ENCODE measurements around the gene AGAP2. TPM values are rescaled to one million over a fixed set of nuclear protein-coding genes. Genes with fewer than 3 reads are reported as not detected.

Gene AGAP2
- total RNA-seq, 1 experiment from 2014 or later: 2.0 TPM

DNA sequence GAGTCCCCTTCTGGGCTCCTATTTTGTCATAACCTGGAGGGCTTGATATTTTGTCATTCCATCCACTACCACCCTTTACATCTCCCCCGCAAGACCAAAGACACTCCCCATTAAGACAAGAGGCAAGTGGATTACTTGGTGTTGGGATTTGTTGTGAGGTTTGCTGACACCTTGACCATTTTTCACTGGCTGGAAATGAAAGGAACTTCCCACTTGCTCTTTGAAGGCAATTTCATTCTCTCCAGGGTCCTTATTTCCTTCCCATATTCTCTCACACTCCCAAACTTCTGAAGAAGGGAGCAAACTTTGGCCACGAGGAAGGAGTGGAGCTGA, 14.9 kb downstream of the AGAP2 start:
- peaks cover 60% of the 10 kb centered on the region for H3K27me3 Mint-ChIP-seq (ENCODE audit: low read depth)
- H3K27ac Mint-ChIP-seq: no peak overlapping the region
- no peak for DNase-seq (ENCODE audit: low spot score)
- peaks cover 9% of the 10 kb centered on the region for H3K36me3 Mint-ChIP-seq
- peaks cover 15% of the 10 kb centered on the region for H3K4me1 Mint-ChIP-seq
- no peak overlapping the region for H3K4me3 Mint-ChIP-seq
- no peaks in the 10 kb centered on the region for H3K9me3 Mint-ChIP-seq
- no peak for ATAC-seq
- ChIA-PET CTCF (interaction anchor here (0.6 to 5.8 kb wide), 4 partner anchors 12 to 140 kb away, joined by 3 to 146 read pairs (median 4); partner anchors contain the start of genes AGAP2 and B4GALNT1), POLR2A (no interaction called here)
- TF ChIP-seq E2F5 (CRISPR knock-in tag; IDR thresholded peaks at IDR 0.05) (no peak), E2F4 (CRISPR knock-in tag; IDR thresholded peaks at IDR 0.05; ENCODE audit: borderline replicate concordance, low read depth) (no peak), ERG (CRISPR knock-in tag; IDR thresholded peaks at IDR 0.05) (no peak), CDX4 (CRISPR knock-in tag; IDR thresholded peaks at IDR 0.05; ENCODE audit: borderline replicate concordance) (no peak), ETV6 (CRISPR knock-in tag; IDR thresholded peaks at IDR 0.05) (no peak), ZNF281 (CRISPR knock-in tag; IDR thresholded peaks at IDR 0.05) (no peak), NFE2L1 (CRISPR knock-in tag; IDR thresholded peaks at IDR 0.05) (no peak), RELA (CRISPR knock-in tag; IDR thresholded peaks at IDR 0.05; ENCODE audit: borderline replicate concordance) (no peak), EMX1 (CRISPR knock-in tag; IDR thresholded peaks at IDR 0.05) (no peak)
- TF ChIP-seq, protein P1, sequence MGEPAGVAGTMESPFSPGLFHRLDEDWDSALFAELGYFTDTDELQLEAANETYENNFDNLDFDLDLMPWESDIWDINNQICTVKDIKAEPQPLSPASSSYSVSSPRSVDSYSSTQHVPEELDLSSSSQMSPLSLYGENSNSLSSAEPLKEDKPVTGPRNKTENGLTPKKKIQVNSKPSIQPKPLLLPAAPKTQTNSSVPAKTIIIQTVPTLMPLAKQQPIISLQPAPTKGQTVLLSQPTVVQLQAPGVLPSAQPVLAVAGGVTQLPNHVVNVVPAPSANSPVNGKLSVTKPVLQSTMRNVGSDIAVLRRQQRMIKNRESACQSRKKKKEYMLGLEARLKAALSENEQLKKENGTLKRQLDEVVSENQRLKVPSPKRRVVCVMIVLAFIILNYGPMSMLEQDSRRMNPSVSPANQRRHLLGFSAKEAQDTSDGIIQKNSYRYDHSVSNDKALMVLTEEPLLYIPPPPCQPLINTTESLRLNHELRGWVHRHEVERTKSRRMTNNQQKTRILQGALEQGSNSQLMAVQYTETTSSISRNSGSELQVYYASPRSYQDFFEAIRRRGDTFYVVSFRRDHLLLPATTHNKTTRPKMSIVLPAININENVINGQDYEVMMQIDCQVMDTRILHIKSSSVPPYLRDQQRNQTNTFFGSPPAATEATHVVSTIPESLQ (CRISPR knock-in tag; IDR thresholded peaks at IDR 0.05): no peak
- TF ChIP-seq, protein P2, sequence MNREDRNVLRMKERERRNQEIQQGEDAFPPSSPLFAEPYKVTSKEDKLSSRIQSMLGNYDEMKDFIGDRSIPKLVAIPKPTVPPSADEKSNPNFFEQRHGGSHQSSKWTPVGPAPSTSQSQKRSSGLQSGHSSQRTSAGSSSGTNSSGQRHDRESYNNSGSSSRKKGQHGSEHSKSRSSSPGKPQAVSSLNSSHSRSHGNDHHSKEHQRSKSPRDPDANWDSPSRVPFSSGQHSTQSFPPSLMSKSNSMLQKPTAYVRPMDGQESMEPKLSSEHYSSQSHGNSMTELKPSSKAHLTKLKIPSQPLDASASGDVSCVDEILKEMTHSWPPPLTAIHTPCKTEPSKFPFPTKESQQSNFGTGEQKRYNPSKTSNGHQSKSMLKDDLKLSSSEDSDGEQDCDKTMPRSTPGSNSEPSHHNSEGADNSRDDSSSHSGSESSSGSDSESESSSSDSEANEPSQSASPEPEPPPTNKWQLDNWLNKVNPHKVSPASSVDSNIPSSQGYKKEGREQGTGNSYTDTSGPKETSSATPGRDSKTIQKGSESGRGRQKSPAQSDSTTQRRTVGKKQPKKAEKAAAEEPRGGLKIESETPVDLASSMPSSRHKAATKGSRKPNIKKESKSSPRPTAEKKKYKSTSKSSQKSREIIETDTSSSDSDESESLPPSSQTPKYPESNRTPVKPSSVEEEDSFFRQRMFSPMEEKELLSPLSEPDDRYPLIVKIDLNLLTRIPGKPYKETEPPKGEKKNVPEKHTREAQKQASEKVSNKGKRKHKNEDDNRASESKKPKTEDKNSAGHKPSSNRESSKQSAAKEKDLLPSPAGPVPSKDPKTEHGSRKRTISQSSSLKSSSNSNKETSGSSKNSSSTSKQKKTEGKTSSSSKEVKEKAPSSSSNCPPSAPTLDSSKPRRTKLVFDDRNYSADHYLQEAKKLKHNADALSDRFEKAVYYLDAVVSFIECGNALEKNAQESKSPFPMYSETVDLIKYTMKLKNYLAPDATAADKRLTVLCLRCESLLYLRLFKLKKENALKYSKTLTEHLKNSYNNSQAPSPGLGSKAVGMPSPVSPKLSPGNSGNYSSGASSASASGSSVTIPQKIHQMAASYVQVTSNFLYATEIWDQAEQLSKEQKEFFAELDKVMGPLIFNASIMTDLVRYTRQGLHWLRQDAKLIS (CRISPR knock-in tag; IDR thresholded peaks at IDR 0.05; ENCODE audit: borderline replicate concordance): no peak
